Transverse colon (tissue), 4 donors: ENCODE data around the gene SLC6A4.

Experiments
- POLR2AphosphoS5 ChIP-seq, 3 donors: sonication (generic); formaldehyde crosslinking; IDR thresholded peaks; one replicate each; pipeline ENCODE4 v1.6.1; 2016; ENCODE audit warnings: antibody characterized with exemption in 3 of 3
- TF ChIP-seq, protein P1 (sequence below), 5 experiments: fragments of 200-600 bp in 3 of 5; fragments of 450-650 bp in 2 of 5; sonication (generic) in 3 of 5; IDR thresholded peaks; 1 replicate in 2 of 5; 2 replicates in 3 of 5; pipeline ENCODE4 v1.5.1; 2016 to 2017; ENCODE audit warnings: antibody characterized with exemption in 5 of 5, inconsistent platforms in 3 of 5, mild to moderate bottlenecking in 2 of 5, moderate library complexity in 1 of 5

DNA sequence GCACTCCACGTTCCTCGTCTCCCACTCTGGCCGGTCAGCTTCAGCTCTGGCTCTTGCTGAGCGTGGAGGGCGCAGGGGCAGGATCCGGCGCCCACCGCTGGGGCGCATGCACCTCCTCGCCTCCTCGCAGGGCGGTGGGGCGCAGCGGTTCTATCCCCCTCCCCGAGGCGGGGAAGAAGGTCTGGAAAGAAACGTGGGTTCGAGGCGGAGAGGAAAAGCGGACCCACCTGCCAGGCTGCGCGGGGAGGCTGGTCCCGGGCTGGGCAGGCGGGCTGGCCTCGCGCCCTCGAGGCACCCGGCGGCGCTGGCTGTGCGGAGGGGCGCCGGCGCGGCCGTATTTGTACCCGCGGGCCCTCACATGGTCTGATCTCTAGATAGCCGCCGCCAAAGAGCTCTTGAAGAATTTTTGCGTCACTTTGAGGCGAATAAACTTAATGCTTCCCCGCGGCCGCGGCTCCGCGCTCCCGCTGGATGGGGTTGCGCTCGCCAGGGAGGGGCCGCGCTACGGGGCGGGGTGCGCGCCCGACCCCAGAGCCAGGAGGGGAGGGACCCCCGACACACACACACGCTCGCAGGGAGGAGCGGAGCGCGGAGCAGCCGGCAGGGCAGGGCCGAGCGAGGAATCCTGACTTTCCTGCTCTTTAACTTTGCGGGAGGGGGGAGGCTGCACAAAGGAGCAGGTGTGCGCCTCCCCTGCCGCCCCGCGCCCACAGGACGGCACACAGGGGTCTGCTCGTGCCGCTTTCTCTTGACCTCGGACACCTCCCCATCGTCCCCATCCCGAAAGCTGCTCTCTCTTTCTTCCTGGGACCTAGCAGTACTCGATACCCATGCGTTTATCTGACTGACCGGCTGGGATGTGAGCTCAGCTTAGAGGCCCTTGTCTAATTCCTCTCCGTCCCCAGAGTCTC is at the start of gene SLC6A4:
- TF ChIP-seq, protein P1, sequence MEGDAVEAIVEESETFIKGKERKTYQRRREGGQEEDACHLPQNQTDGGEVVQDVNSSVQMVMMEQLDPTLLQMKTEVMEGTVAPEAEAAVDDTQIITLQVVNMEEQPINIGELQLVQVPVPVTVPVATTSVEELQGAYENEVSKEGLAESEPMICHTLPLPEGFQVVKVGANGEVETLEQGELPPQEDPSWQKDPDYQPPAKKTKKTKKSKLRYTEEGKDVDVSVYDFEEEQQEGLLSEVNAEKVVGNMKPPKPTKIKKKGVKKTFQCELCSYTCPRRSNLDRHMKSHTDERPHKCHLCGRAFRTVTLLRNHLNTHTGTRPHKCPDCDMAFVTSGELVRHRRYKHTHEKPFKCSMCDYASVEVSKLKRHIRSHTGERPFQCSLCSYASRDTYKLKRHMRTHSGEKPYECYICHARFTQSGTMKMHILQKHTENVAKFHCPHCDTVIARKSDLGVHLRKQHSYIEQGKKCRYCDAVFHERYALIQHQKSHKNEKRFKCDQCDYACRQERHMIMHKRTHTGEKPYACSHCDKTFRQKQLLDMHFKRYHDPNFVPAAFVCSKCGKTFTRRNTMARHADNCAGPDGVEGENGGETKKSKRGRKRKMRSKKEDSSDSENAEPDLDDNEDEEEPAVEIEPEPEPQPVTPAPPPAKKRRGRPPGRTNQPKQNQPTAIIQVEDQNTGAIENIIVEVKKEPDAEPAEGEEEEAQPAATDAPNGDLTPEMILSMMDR (IDR thresholded peaks at IDR 0.05), result no peak
- no peak for TF ChIP-seq POLR2AphosphoS5 (IDR thresholded peaks at IDR 0.05)
